HG02642 (cell line): ENCODE data around the gene ERCC6.
A peak's percentile ranks its signal among the peaks of the same experiment; 100 is the strongest.

ENCODE experiments used
- ATAC-seq: cut with Tn5 transposase; IDR thresholded peaks from one replicate; pipeline ENCODE4 v1.9.1; 2021; ENCODE audit warnings: mild to moderate bottlenecking; ENCODE audit not compliant: unreplicated experiment, poor library complexity

The ERCC6 gene

GRCh38 chr10:49516216-49516970, 22.5 kb downstream of the ERCC6 start:
- ATAC-seq = no peak

GRCh38 chr10:49512121-49512809, 26.7 kb downstream of the ERCC6 start:
- ATAC-seq = peak; percentile 58

GRCh38 chr10:49509771-49510303, 29.1 kb downstream of the ERCC6 start:
- no peak for ATAC-seq

GRCh38 chr10:49508654-49509053, 30.3 kb downstream of the ERCC6 start:
- no peak for ATAC-seq

- ATAC-seq = no peak
These were observed 30.7 kb downstream of the ERCC6 start for GRCh38 chr10:49508249-49508648.

GRCh38 chr10:49505589-49505988, 33.3 kb downstream of the ERCC6 start:
- ATAC-seq = no peak

- ATAC-seq = no peak
These were observed 33.8 kb downstream of the ERCC6 start for GRCh38 chr10:49505076-49505475.

- ATAC-seq = no peak
These were observed 34.4 kb downstream of the ERCC6 start for GRCh38 chr10:49504528-49504927.

- no peak for ATAC-seq
These were observed 36.6 kb downstream of the ERCC6 start for GRCh38 chr10:49502358-49502757.

GRCh38 chr10:49500412-49500811, 38.5 kb downstream of the ERCC6 start:
- no peak for ATAC-seq

- no peak for ATAC-seq
These were observed 39.5 kb downstream of the ERCC6 start for GRCh38 chr10:49499305-49499851.

GRCh38 chr10:49498425-49498824, 40.5 kb downstream of the ERCC6 start:
- no peak for ATAC-seq

GRCh38 chr10:49497358-49497757, 41.6 kb downstream of the ERCC6 start:
- no peak for ATAC-seq

- no peak for ATAC-seq
These were observed 50.7 kb downstream of the ERCC6 start for GRCh38 chr10:49488056-49488717.

- no peak for ATAC-seq
These were observed 52.2 kb downstream of the ERCC6 start for GRCh38 chr10:49486738-49487137.

GRCh38 chr10:49486009-49486408, 52.9 kb downstream of the ERCC6 start:
- no peak for ATAC-seq

GRCh38 chr10:49484486-49485235, 54.3 kb downstream of the ERCC6 start:
- ATAC-seq = no peak

GRCh38 chr10:49478819-49479218, 60.1 kb downstream of the ERCC6 start:
- ATAC-seq = no peak

- ATAC-seq = no peak
These were observed 64.0 kb downstream of the ERCC6 start for GRCh38 chr10:49474901-49475300.

- ATAC-seq = no peak
These were observed 67.4 kb downstream of the ERCC6 start for GRCh38 chr10:49471532-49471931.
